GM18870 (cell line): ENCODE results near the gene CALML4.
"Not testable (repeated sequence)": the region's sequence is repeated elsewhere in the genome, so short reads cannot be mapped to it uniquely, and the experiment has no call there.

Experiments
- ATAC-seq: cut with Tn5 transposase; IDR thresholded peaks from one replicate; pipeline ENCODE4 v1.9.1; 2021; ENCODE audit warnings: moderate library complexity; ENCODE audit not compliant: unreplicated experiment

Gene CALML4

GRCh38 chr15:68204776-68205557 is at the start of gene CALML4:
TSS of gene CALML4 (minus strand) at chr15:68205332. CDS start at chr15:68205247, 85 bp downstream.
- ATAC-seq, result no peak

GRCh38 chr15:68252925-68253534 is 47.9 kb upstream of the CALML4 start:
- no peak for ATAC-seq

GRCh38 chr15:68249058-68249713 is 44.1 kb upstream of the CALML4 start:
- ATAC-seq, result no peak

- no peak for ATAC-seq
These were observed 39.1 kb upstream of the CALML4 start for GRCh38 chr15:68244235-68244634.

GRCh38 chr15:68241088-68241935 is 36.2 kb upstream of the CALML4 start:
- ATAC-seq, result no peak

- no peak for ATAC-seq
These were observed 33.9 kb upstream of the CALML4 start for GRCh38 chr15:68239025-68239424.

GRCh38 chr15:68235022-68235421 is 29.9 kb upstream of the CALML4 start:
- no peak for ATAC-seq

GRCh38 chr15:68234520-68234919 is 29.4 kb upstream of the CALML4 start:
- ATAC-seq, result not testable (repeated sequence)

GRCh38 chr15:68234060-68234459 is 28.9 kb upstream of the CALML4 start:
- no peak for ATAC-seq

GRCh38 chr15:68232937-68233336 is 27.8 kb upstream of the CALML4 start:
- ATAC-seq, result no peak

GRCh38 chr15:68232449-68232848 is 27.3 kb upstream of the CALML4 start:
- no peak for ATAC-seq

- ATAC-seq, result no peak
These were observed 26.1 kb upstream of the CALML4 start for GRCh38 chr15:68231102-68231818.

GRCh38 chr15:68230157-68231100 is 25.3 kb upstream of the CALML4 start:
- no peak for ATAC-seq

- ATAC-seq, result peak; percentile 58
These were observed 24.4 kb upstream of the CALML4 start, which contains the start of gene CLN6 for GRCh38 chr15:68229386-68230156. TSS of gene CLN6 (minus strand) at chr15:68229728. CDS start at chr15:68229584, 144 bp downstream.

GRCh38 chr15:68228971-68229385 is 23.8 kb upstream of the CALML4 start:
- no peak for ATAC-seq

- ATAC-seq, result no peak
These were observed 23.2 kb upstream of the CALML4 start for GRCh38 chr15:68228143-68228970.

GRCh38 chr15:68227643-68228142 is 22.6 kb upstream of the CALML4 start:
- ATAC-seq, result no peak
